Astrocyte (in vitro differentiated cells and primary cell): Measurements from ENCODE around the gene ITGA3. TPM values are rescaled to one million over a fixed set of nuclear protein-coding genes. Genes with fewer than 3 reads are reported as not detected.

ENCODE experiments used
- DNase-seq: peaks from one replicate; pipeline ENCODE4 v3.0.0-alpha.2; 2010; ENCODE audit warnings: low read depth
- FAIRE-seq: peaks from 2 replicates; lab custom pipeline; 2011; peaks lifted over from hg19 to GRCh38; lab: Jason Lieb, UNC
- H2AFZ ChIP-seq: 2 replicates; pipeline ENCODE4 v1.6.0; 2012; ENCODE audit warnings: low read depth, low read length, inconsistent platforms
- H3K27ac ChIP-seq: 2 replicates; pipeline ENCODE4 v1.5.1; 2011; ENCODE audit warnings: low read depth, low read length, inconsistent platforms
- H3K27me3 ChIP-seq: 2 replicates; pipeline ENCODE4 v1.6.0; 2011; ENCODE audit warnings: low read length, inconsistent platforms; ENCODE audit not compliant: insufficient read depth
- H3K36me3 ChIP-seq: 2 replicates; pipeline ENCODE4 v1.5.1; 2011; ENCODE audit warnings: low read length, inconsistent platforms; ENCODE audit not compliant: insufficient read depth
- H3K4me1 ChIP-seq: 2 replicates; pipeline ENCODE4 v1.5.1; 2011; ENCODE audit warnings: low read length, inconsistent platforms; ENCODE audit not compliant: insufficient read depth
- H3K4me2 ChIP-seq: 2 replicates; pipeline ENCODE4 v1.6.0; 2012; ENCODE audit warnings: low read length, inconsistent platforms
- H3K4me3 ChIP-seq: 2 replicates; pipeline ENCODE4 v1.5.1; 2011; ENCODE audit warnings: low read depth, mild to moderate bottlenecking, low read length, inconsistent platforms; ENCODE audit not compliant: insufficient read depth
- H3K79me2 ChIP-seq: 2 replicates; pipeline ENCODE4 v1.6.0; 2012; ENCODE audit warnings: mild to moderate bottlenecking, low read length, inconsistent platforms; ENCODE audit not compliant: insufficient read depth
- H3K9ac ChIP-seq: 2 replicates; pipeline ENCODE4 v1.6.0; 2012; ENCODE audit warnings: mild to moderate bottlenecking, low read length, inconsistent platforms
- H3K9me3 ChIP-seq: 2 replicates; pipeline ENCODE4 v1.5.1; 2012; ENCODE audit warnings: low read depth, mild to moderate bottlenecking, low read length, inconsistent platforms; ENCODE audit not compliant: insufficient read depth
- H4K20me1 ChIP-seq: 2 replicates; pipeline ENCODE4 v1.6.0; 2012; ENCODE audit warnings: low read length, inconsistent platforms; ENCODE audit not compliant: insufficient read depth
- H3K27ac Mint-ChIP-seq: one replicate; pipeline ENCODE4 v1.8.0; 2021; ENCODE audit warnings: mild to moderate bottlenecking, mixed read lengths; ENCODE audit not compliant: unreplicated experiment
- H3K27me3 Mint-ChIP-seq: one replicate; pipeline ENCODE4 v1.8.0; 2021; ENCODE audit warnings: low read depth, mixed read lengths; ENCODE audit not compliant: unreplicated experiment
- H3K36me3 Mint-ChIP-seq: one replicate; pipeline ENCODE4 v1.8.0; 2021; ENCODE audit warnings: low read depth, mixed read lengths; ENCODE audit not compliant: unreplicated experiment
- H3K4me1 Mint-ChIP-seq: one replicate; pipeline ENCODE4 v1.8.0; 2021; ENCODE audit warnings: low read depth, mixed read lengths; ENCODE audit not compliant: unreplicated experiment
- H3K4me3 Mint-ChIP-seq: one replicate; pipeline ENCODE4 v1.8.0; 2021; ENCODE audit warnings: mild to moderate bottlenecking, moderate library complexity, mixed read lengths; ENCODE audit not compliant: unreplicated experiment
- H3K9me3 Mint-ChIP-seq: one replicate; pipeline ENCODE4 v1.8.0; 2021; ENCODE audit warnings: mild to moderate bottlenecking, mixed read lengths; ENCODE audit not compliant: unreplicated experiment
- EZH2 ChIP-seq: IDR thresholded peaks from 2 replicates; pipeline ENCODE4 v1.6.1; 2012; ENCODE audit warnings: mild to moderate bottlenecking, low read length, inconsistent platforms; ENCODE audit not compliant: insufficient read depth
- total RNA-seq: library from RNA; stranded (reverse); gene quantifications from 2 replicates; pipeline ENCODE4 v1.2.1, GENCODE V29; 2021
- TF ChIP-seq, protein P1 (sequence below): IDR thresholded peaks from 2 replicates; pipeline ENCODE4 v1.5.1; 2011; ENCODE audit warnings: low read depth, mild to moderate bottlenecking, inconsistent platforms, low read length, moderate library complexity; ENCODE audit not compliant: insufficient read depth

Gene ITGA3
- total RNA-seq, 1 donor from 2014 or later, result 319 TPM

DNA sequence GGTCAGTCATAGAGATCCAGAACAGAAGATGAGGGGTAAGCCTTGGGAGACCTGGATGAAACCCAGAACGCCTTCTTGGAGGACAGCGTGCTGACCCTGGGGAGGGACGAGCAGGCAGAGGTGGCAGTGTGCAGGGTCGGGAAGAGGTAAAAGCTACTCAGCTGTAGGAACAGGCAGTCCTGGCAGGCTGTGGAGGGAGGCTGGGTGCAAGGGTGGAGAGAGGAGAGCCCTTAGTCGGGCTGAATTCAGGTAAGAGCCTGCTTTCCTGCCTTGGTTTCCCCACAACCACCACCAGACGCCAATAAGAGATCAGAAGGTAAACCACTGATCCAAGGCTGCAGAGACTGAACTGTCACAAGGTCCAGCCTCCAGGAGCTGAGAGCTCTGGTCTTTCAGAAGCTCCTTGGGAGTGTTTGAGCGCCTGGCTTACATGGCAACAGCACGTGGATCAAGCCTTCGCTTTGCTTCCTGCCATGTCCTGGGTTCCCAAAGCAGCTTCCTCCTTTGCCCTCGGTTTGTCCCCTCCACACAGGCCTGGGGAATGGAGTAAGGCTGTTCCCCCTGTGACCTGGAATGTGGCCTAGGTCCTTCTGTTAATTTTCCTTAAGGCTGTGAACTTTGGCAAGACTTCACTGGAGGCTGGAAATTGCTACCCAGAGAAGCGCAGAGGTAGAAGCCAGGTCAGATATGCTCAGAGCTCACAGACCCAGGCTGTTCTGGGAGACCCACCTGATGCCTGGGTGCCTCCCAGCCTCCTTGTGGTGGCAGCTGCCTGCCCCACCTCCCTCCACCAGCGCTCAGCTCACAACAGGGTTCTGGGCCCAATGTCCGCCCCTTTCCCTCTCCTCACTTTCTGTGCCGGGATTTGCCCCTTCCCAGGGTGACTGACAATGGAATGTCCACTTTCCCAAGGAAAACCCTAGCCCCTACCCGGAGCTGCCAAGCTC is 35.3 kb downstream of the ITGA3 start:
- Histone ChIP-seq H3K9ac (no peak overlapping the region), H3K4me1 (peaks cover 15% of the 10 kb centered on the region), H3K27ac (no peak overlapping the region), H3K36me3 (peaks cover 30% of the 10 kb centered on the region), H3K4me2 (no peak overlapping the region), H3K79me2 (peaks cover 16% of the 10 kb centered on the region), H3K27me3 (no peaks in the 10 kb centered on the region), H3K4me3 (no peak overlapping the region), H4K20me1 (peaks cover 38% of the 10 kb centered on the region), H3K9me3 (no peaks in the 10 kb centered on the region), H2AFZ (no peak overlapping the region)
- H3K4me3 Mint-ChIP-seq, result no peak overlapping the region
- peaks cover 7% of the 10 kb centered on the region for H3K4me1 Mint-ChIP-seq
- peaks cover 7% of the 10 kb centered on the region for H3K36me3 Mint-ChIP-seq
- no peaks in the 10 kb centered on the region for H3K27me3 Mint-ChIP-seq
- H3K27ac Mint-ChIP-seq, result peak overlapping the region; percentile 63
- TF ChIP-seq, protein P1, sequence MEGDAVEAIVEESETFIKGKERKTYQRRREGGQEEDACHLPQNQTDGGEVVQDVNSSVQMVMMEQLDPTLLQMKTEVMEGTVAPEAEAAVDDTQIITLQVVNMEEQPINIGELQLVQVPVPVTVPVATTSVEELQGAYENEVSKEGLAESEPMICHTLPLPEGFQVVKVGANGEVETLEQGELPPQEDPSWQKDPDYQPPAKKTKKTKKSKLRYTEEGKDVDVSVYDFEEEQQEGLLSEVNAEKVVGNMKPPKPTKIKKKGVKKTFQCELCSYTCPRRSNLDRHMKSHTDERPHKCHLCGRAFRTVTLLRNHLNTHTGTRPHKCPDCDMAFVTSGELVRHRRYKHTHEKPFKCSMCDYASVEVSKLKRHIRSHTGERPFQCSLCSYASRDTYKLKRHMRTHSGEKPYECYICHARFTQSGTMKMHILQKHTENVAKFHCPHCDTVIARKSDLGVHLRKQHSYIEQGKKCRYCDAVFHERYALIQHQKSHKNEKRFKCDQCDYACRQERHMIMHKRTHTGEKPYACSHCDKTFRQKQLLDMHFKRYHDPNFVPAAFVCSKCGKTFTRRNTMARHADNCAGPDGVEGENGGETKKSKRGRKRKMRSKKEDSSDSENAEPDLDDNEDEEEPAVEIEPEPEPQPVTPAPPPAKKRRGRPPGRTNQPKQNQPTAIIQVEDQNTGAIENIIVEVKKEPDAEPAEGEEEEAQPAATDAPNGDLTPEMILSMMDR, result no peak
- no peak for TF ChIP-seq EZH2
- no peaks in the 10 kb centered on the region for H3K9me3 Mint-ChIP-seq
- FAIRE-seq, result no peak
- DNase-seq, result no peak

DNA sequence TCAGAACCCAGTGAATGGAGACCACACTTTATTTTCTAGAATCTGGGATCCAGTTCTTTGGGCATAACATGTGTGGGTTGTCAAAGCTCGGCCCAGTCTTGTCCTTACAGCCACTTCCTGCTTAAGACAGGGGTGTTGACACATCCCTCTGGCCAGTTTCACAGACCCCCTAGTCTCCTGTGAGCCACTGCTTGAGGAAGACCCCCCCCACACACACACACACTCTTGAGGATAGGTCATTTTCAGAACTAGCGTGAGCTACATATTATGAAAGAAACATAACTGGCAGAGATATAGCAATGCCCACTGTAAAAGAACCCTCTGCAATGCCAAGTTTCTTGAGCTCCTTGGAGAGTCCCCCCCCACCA is 36.0 kb downstream of the ITGA3 start:
- no peak overlapping the region for H3K9ac ChIP-seq
- H3K36me3 Mint-ChIP-seq, result peaks cover 7% of the 10 kb centered on the region
- no peak overlapping the region for H3K4me2 ChIP-seq
- no peaks in the 10 kb centered on the region for H3K9me3 ChIP-seq
- FAIRE-seq (no peak), DNase-seq (no peak)
- H3K4me1 Mint-ChIP-seq, result peaks cover 7% of the 10 kb centered on the region
- no peak overlapping the region for H3K27ac ChIP-seq
- peaks cover 15% of the 10 kb centered on the region for H3K4me1 ChIP-seq
- peaks cover 30% of the 10 kb centered on the region for H3K36me3 ChIP-seq
- H3K27ac Mint-ChIP-seq, result no peak overlapping the region
- H3K4me3 ChIP-seq, result no peak overlapping the region
- peaks cover 34% of the 10 kb centered on the region for H4K20me1 ChIP-seq
- no peak overlapping the region for H2AFZ ChIP-seq
- no peaks in the 10 kb centered on the region for H3K27me3 ChIP-seq
- H3K4me3 Mint-ChIP-seq, result no peak overlapping the region
- no peaks in the 10 kb centered on the region for H3K27me3 Mint-ChIP-seq
- H3K79me2 ChIP-seq, result peaks cover 16% of the 10 kb centered on the region
- TF ChIP-seq, protein P1, result no peak
- TF ChIP-seq EZH2, result no peak
- no peaks in the 10 kb centered on the region for H3K9me3 Mint-ChIP-seq

DNA sequence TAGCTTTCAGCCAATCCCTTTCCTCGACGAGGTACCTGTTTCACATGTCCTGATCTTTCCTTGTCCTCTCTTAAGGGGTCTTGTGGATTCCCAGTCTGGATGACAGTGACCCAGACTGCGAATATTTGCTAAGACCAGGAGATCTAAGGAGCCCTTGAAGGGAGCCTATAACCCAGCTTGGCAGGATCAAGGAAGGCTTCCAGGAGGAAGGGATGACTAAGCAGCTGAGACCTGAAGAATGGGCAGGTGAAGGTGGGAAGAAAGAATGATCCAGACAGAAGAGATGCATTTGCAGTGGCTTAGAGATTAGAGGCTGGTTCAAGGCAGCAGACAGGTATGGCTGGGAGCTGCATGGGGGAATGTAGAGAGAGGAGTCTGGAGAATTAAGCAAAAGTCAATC is 37.3 kb downstream of the ITGA3 start:
- peaks cover 9% of the 10 kb centered on the region for H3K79me2 ChIP-seq
- H3K4me1 ChIP-seq, result peaks cover 15% of the 10 kb centered on the region
- peaks cover 22% of the 10 kb centered on the region for H3K36me3 ChIP-seq
- H3K4me2 ChIP-seq, result no peak overlapping the region
- H3K9me3 ChIP-seq, result no peaks in the 10 kb centered on the region
- Mint-ChIP-seq H3K27ac (peak overlapping the region; percentile 12), H3K27me3 (peaks cover 2% of the 10 kb centered on the region), H3K9me3 (no peaks in the 10 kb centered on the region), H3K4me3 (no peak overlapping the region), H3K36me3 (peaks cover 5% of the 10 kb centered on the region), H3K4me1 (peaks cover 7% of the 10 kb centered on the region)
- H4K20me1 ChIP-seq, result peaks cover 22% of the 10 kb centered on the region
- DNase-seq (no peak), FAIRE-seq (no peak)
- no peak overlapping the region for H2AFZ ChIP-seq
- no peak overlapping the region for H3K27ac ChIP-seq
- no peak overlapping the region for H3K9ac ChIP-seq
- TF ChIP-seq, protein P1, result no peak
- no peak for TF ChIP-seq EZH2
- H3K4me3 ChIP-seq, result no peak overlapping the region
- H3K27me3 ChIP-seq, result no peaks in the 10 kb centered on the region
